PC-3 (cell line): Measurements from ENCODE around the gene LIMS1.
"Not testable (repeated sequence)": the region's sequence is repeated elsewhere in the genome, so short reads cannot be mapped to it uniquely, and the experiment has no call there.

Experiments
- EZH2 ChIP-seq: fragments of 300-600 bp; sonication (generic); IDR thresholded peaks from one replicate; pipeline ENCODE4 v1.6.1; 2017; ENCODE audit warnings: antibody characterized with exemption, mild to moderate bottlenecking, low read length; ENCODE audit not compliant: unreplicated experiment
- EZH2phosphoT487 ChIP-seq: fragments of 300-600 bp; sonication (generic); IDR thresholded peaks from 2 replicates; pipeline ENCODE4 v1.6.1; 2018; ENCODE audit warnings: mild to moderate bottlenecking, antibody characterized with exemption, low read length, borderline replicate concordance
- TF ChIP-seq, protein P1 (sequence below): fragments of 300-600 bp; sonication (generic); conservative IDR thresholded peaks from 2 replicates; pipeline ENCODE4 v1.5.1; 2017; ENCODE audit warnings: antibody characterized with exemption, low read depth, mild to moderate bottlenecking, low read length

DNA sequence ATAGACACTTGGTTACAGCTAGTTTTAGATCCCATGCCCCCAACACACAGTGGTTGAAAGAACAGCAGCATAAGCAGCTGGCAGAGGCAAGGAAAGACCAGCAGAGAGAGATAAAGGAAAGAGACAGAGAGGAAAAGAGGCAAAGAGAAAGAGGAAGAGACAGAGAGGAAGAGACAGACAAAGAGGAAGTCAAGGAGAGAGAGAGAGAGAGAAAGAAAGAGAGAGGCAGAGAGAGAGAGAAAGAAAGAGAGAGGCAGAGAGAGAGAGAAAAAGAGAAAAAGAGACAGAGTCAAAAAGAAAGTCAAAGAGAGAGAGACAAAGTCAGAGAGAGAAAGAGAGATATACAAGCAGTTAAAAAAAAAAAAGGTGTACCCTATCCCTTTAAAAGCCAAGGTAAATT is 9.0 kb upstream of the LIMS1 start:
- TF ChIP-seq, protein P1, sequence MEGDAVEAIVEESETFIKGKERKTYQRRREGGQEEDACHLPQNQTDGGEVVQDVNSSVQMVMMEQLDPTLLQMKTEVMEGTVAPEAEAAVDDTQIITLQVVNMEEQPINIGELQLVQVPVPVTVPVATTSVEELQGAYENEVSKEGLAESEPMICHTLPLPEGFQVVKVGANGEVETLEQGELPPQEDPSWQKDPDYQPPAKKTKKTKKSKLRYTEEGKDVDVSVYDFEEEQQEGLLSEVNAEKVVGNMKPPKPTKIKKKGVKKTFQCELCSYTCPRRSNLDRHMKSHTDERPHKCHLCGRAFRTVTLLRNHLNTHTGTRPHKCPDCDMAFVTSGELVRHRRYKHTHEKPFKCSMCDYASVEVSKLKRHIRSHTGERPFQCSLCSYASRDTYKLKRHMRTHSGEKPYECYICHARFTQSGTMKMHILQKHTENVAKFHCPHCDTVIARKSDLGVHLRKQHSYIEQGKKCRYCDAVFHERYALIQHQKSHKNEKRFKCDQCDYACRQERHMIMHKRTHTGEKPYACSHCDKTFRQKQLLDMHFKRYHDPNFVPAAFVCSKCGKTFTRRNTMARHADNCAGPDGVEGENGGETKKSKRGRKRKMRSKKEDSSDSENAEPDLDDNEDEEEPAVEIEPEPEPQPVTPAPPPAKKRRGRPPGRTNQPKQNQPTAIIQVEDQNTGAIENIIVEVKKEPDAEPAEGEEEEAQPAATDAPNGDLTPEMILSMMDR: not testable (repeated sequence)
- not testable (repeated sequence) for TF ChIP-seq EZH2, EZH2phosphoT487
